A673 (cell line): ENCODE data around the gene ALDH7A1. TPM values are rescaled to one million over a fixed set of nuclear protein-coding genes. Genes with fewer than 3 reads are reported as not detected.
"Not testable (repeated sequence)": the region's sequence is repeated elsewhere in the genome, so short reads cannot be mapped to it uniquely, and the experiment has no call there.

Source experiments
- BruUV-seq: library from RNA; stranded (reverse); fragments of 400-500 nt; replicated peaks from 2 replicates; lab custom pipeline; 2021; lab: Mats Ljungman, UMichigan
- CTCF ChIA-PET: fragments of 300-600 bp; sonication (Branson Sonifier 250); formaldehyde crosslinking; loops from one replicate; lab custom pipeline; 2022; ENCODE audit warnings: antibody characterized with exemption; lab: Charles Lee
- POLR2A ChIA-PET: fragments of 300-600 bp; sonication (Branson Sonifier 250); formaldehyde crosslinking; loops from one replicate; lab custom pipeline; 2022; ENCODE audit warnings: antibody characterized with exemption; ENCODE audit not compliant: low non-redundant PET; lab: Charles Lee
- DNase-seq: peaks from one replicate; pipeline ENCODE4 v3.0.0-alpha.2; 2015; ENCODE audit warnings: low spot score
- H3K27ac ChIP-seq: fragments of 200-600 bp; sonication (generic); 2 replicates; pipeline ENCODE4 v1.5.1; 2016; ENCODE audit warnings: mixed run types, low read depth, mild to moderate bottlenecking, mixed read lengths, antibody characterized with exemption, low read length; ENCODE audit not compliant: poor library complexity, severe bottlenecking
- H3K27me3 ChIP-seq: fragments of 200-600 bp; sonication (generic); replicated peaks from 2 replicates; pipeline ENCODE4 v1.6.1; 2017; ENCODE audit warnings: mixed run types, low read depth, mild to moderate bottlenecking, mixed read lengths, antibody characterized with exemption, low read length; ENCODE audit not compliant: insufficient read depth, poor library complexity
- H3K36me3 ChIP-seq: fragments of 200-600 bp; sonication (generic); 2 replicates; pipeline ENCODE4 v1.6.1; 2016; ENCODE audit warnings: mixed run types, mild to moderate bottlenecking, mixed read lengths, antibody characterized with exemption, low read length; ENCODE audit not compliant: insufficient read depth, poor library complexity, severe bottlenecking
- H3K4me1 ChIP-seq: fragments of 200-600 bp; sonication (generic); 2 replicates; pipeline ENCODE4 v1.6.1; 2017; ENCODE audit warnings: mixed run types, mild to moderate bottlenecking, mixed read lengths, antibody characterized with exemption, low read length; ENCODE audit not compliant: insufficient read depth, poor library complexity, severe bottlenecking
- H3K4me3 ChIP-seq: fragments of 200-600 bp; sonication (generic); 2 replicates; pipeline ENCODE4 v1.5.1; 2016; ENCODE audit warnings: low read depth, mixed run types, mild to moderate bottlenecking, mixed read lengths, low read length; ENCODE audit not compliant: poor library complexity, severe bottlenecking
- H3K9me3 ChIP-seq: fragments of 200-600 bp; sonication (generic); 2 replicates; pipeline ENCODE4 v1.6.1; 2016; ENCODE audit warnings: mixed run types, low read depth, mild to moderate bottlenecking, mixed read lengths, antibody characterized with exemption, low read length; ENCODE audit not compliant: poor library complexity, severe bottlenecking
- EZH2 ChIP-seq: fragments of 200-600 bp; sonication (generic); IDR thresholded peaks from 2 replicates; pipeline ENCODE4 v1.6.1; 2017; ENCODE audit warnings: borderline replicate concordance, low read depth, mild to moderate bottlenecking, mixed read lengths, antibody characterized with exemption, low read length; ENCODE audit not compliant: poor library complexity, severe bottlenecking
- intact Hi-C: fragments of 100-400 bp; cut with micrococcal nuclease; formaldehyde crosslinking; loops from one replicate; pipeline ENCODE4 v1.10.0; 2022; ENCODE audit not compliant: unreplicated experiment
- total RNA-seq: library from RNA; stranded (reverse); gene quantifications from 2 replicates; pipeline ENCODE4 v1.2.3, GENCODE V29; 2021
- TF ChIP-seq, protein P1 (sequence below): fragments of 300-800, 200-600 bp; sonication (generic); conservative IDR thresholded peaks from 2 replicates; pipeline ENCODE4 v1.5.1; 2017; ENCODE audit warnings: low read depth, mild to moderate bottlenecking, antibody characterized with exemption, low read length, moderate library complexity, mixed read lengths

The ALDH7A1 gene
- total RNA-seq, 1 experiment from 2014 or later: 95.2 TPM

DNA sequence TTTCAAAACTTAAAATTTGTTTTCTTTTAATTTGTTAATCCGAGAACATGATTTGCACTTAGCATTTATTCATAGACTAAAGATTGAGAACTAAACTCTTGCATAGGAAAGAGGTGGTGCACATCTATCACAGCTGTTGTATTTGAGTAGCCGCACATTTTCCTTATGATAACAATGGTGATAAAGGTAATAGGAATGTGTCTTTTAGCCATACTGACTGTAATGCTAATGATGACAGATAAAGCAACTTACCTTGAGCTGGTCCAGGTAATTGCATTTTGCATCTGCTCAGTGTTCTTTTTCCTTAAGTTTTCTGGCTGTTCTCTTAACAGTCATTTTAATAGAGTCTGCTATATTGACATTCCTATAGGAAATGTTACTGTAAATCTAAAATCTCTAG lies 24.8 kb upstream of the ALDH7A1 start:
- intact Hi-C loops: no loop called here
- DNase-seq: no peak
- no TSS peak for BruUV-seq
- no peak overlapping the region for H3K4me3 ChIP-seq
- no peak overlapping the region for H3K27ac ChIP-seq
- no peaks in the 10 kb centered on the region for H3K27me3 ChIP-seq
- no peaks in the 10 kb centered on the region for H3K9me3 ChIP-seq
- ChIA-PET CTCF (no interaction called here), POLR2A (no interaction called here)
- TF ChIP-seq, protein P1, sequence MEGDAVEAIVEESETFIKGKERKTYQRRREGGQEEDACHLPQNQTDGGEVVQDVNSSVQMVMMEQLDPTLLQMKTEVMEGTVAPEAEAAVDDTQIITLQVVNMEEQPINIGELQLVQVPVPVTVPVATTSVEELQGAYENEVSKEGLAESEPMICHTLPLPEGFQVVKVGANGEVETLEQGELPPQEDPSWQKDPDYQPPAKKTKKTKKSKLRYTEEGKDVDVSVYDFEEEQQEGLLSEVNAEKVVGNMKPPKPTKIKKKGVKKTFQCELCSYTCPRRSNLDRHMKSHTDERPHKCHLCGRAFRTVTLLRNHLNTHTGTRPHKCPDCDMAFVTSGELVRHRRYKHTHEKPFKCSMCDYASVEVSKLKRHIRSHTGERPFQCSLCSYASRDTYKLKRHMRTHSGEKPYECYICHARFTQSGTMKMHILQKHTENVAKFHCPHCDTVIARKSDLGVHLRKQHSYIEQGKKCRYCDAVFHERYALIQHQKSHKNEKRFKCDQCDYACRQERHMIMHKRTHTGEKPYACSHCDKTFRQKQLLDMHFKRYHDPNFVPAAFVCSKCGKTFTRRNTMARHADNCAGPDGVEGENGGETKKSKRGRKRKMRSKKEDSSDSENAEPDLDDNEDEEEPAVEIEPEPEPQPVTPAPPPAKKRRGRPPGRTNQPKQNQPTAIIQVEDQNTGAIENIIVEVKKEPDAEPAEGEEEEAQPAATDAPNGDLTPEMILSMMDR: no peak
- no peak for TF ChIP-seq EZH2
- H3K36me3 ChIP-seq: peaks cover 48% of the 10 kb centered on the region
- H3K4me1 ChIP-seq: no peaks in the 10 kb centered on the region

DNA sequence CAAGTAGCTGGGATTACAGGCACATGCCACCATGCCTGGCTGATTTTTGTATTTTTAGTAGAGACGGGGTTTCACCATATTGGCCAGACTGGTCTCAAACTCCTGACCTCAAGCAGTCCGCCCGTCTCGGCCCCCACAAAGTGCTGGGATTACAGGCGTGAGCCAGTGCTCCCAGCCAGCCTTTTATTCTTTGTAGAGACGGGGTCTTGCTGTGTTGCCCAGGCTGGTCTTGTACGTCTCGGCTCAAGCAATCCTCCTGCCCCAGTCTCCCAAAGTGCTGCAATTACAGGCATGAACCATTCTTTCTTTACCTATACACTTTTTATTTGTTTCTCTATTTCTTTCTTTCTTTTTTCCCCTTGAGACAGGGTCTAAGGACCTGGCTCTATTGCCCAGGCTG lies 22.6 kb upstream of the ALDH7A1 start:
- H3K9me3 ChIP-seq, POLR2A ChIA-PET, H3K27me3 ChIP-seq, intact Hi-C loops, BruUV-seq, H3K4me1 ChIP-seq, H3K27ac ChIP-seq, DNase-seq, CTCF ChIA-PET, H3K4me3 ChIP-seq: not testable (repeated sequence)
- peaks cover 36% of the 10 kb centered on the region for H3K36me3 ChIP-seq

DNA sequence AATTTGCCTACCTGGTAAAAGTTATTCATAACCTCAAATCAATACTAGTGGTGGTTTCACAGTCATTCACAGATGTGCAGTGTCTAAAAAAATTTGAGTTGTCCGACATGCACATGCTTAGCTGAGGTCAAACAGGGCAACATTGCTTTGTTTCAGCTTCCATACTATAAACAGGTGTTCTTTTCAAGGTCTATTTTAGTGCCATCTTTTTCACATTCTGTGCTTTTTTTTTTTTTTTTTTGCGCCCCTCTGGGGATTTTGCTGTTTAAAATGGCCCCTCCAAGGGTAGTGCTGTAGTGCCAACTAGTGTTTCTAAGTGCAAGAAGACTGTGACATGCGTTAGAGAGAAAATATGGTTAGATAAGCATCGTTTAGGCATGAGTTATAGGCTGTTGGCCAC lies 20.3 kb upstream of the ALDH7A1 start:
- no peaks in the 10 kb centered on the region for H3K4me1 ChIP-seq
- H3K27me3 ChIP-seq: no peaks in the 10 kb centered on the region
- POLR2A ChIA-PET: no interaction called here
- TF ChIP-seq, protein P1: no peak
- no peak for TF ChIP-seq EZH2
- CTCF ChIA-PET: no interaction called here
- H3K36me3 ChIP-seq: peaks cover 46% of the 10 kb centered on the region
- H3K9me3 ChIP-seq: no peaks in the 10 kb centered on the region
- intact Hi-C loops: no loop called here
- no peak for DNase-seq
- BruUV-seq: no TSS peak
- H3K27ac ChIP-seq: no peak overlapping the region
- H3K4me3 ChIP-seq: no peak overlapping the region

DNA sequence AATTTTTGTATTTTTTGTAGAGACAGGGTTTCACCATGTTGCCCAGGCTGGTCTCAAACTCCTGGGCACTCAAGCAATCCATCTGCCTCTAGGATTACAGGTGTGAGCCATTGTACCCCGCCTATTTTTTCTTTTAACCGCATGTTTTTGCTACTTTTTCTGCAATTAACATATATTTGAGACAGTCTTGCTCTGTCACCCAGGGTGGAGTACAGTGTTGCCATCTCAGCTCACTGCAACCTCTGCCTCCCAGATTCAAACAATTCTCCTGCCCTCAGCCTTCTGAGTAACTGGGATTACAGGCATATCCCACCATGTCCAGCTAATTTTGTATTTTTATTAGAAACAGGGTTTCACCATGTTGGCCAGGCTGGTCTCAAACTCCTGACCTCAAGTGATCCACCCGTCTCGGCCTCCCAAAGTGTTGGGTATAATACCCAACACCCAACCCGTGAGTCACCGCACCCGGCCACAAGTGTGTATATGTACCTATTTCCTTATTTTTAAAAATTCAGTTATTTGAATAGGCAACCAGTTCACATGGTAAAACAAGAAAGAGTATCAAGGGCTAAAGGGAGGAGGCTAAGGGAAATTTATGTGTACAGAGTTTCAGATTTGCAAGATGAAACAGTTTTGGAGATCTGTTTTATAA lies 19.0 kb upstream of the ALDH7A1 start:
- BruUV-seq: no TSS peak
- TF ChIP-seq, protein P1: no peak
- TF ChIP-seq EZH2: no peak
- Histone ChIP-seq H3K4me1 (no peaks in the 10 kb centered on the region), H3K27ac (no peak overlapping the region), H3K36me3 (peaks cover 41% of the 10 kb centered on the region), H3K9me3 (no peaks in the 10 kb centered on the region), H3K4me3 (no peak overlapping the region), H3K27me3 (no peaks in the 10 kb centered on the region)
- POLR2A ChIA-PET: no interaction called here
- no peak for DNase-seq
- CTCF ChIA-PET: no interaction called here
- intact Hi-C loops: no loop called here
